Keratinocyte (primary cell): ENCODE data around the gene KLHDC3. TPM values are rescaled to one million over a fixed set of nuclear protein-coding genes. Genes with fewer than 3 reads are reported as not detected.

ENCODE experiments used
- DNase-seq: peaks from one replicate; pipeline ENCODE4 v3.0.0-alpha.2; 2011; ENCODE audit warnings: low read depth, missing footprints, low spot score
- FAIRE-seq: peaks from 2 replicates; lab custom pipeline; 2011; peaks lifted over from hg19 to GRCh38; lab: Jason Lieb, UNC
- H2AFZ ChIP-seq: 2 replicates; pipeline ENCODE4 v1.6.0; 2012; ENCODE audit warnings: low read length, control low read depth, inconsistent platforms; ENCODE audit not compliant: control insufficient read depth
- H3K27ac ChIP-seq: 2 replicates; pipeline ENCODE4 v1.5.1; 2011; ENCODE audit warnings: low read length; ENCODE audit not compliant: control insufficient read depth, insufficient read depth
- H3K27me3 ChIP-seq: 3 replicates; pipeline ENCODE4 v1.6.0; 2011; ENCODE audit warnings: low read length; ENCODE audit not compliant: control insufficient read depth, insufficient read depth; ENCODE audit errors: extremely low read depth
- H3K36me3 ChIP-seq, 2 experiments: 2 replicates in 1 of 2; 3 replicates in 1 of 2; pipeline ENCODE4 v1.5.1; 2011; ENCODE audit warnings: low read length in 2 of 2, mild to moderate bottlenecking in 1 of 2; ENCODE audit not compliant: control insufficient read depth in 2 of 2, insufficient read depth in 2 of 2; ENCODE audit errors: extremely low read depth in 1 of 2
- H3K4me1 ChIP-seq: 3 replicates; pipeline ENCODE4 v1.5.1; 2011; ENCODE audit warnings: low read length; ENCODE audit not compliant: control insufficient read depth, insufficient read depth; ENCODE audit errors: extremely low read depth
- H3K4me2 ChIP-seq: 3 replicates; pipeline ENCODE4 v1.6.0; 2011; ENCODE audit warnings: low read depth, low read length; ENCODE audit not compliant: control insufficient read depth, insufficient read depth; ENCODE audit errors: extremely low read depth
- H3K4me3 ChIP-seq, 3 experiments: fragments of 200-600 bp in 1 of 3; sonication (generic) in 1 of 3; 2 replicates in 2 of 3; 3 replicates in 1 of 3; pipeline ENCODE4 v1.5.1; 2011 to 2016; ENCODE audit warnings: low read length in 3 of 3, mild to moderate bottlenecking in 3 of 3, control low read depth in 2 of 3, inconsistent platforms in 1 of 3, low read depth in 1 of 3, mixed read lengths in 1 of 3, mixed run types in 1 of 3, moderate library complexity in 1 of 3; ENCODE audit not compliant: control insufficient read depth in 2 of 3, insufficient read depth in 2 of 3; ENCODE audit errors: extremely low read depth in 1 of 3
- H3K79me2 ChIP-seq: 2 replicates; pipeline ENCODE4 v1.6.0; 2012; ENCODE audit warnings: low read length; ENCODE audit not compliant: control insufficient read depth, insufficient read depth
- H3K9ac ChIP-seq: 3 replicates; pipeline ENCODE4 v1.6.0; 2011; ENCODE audit warnings: low read length; ENCODE audit not compliant: control insufficient read depth, insufficient read depth; ENCODE audit errors: extremely low read depth
- H3K9me1 ChIP-seq: 3 replicates; pipeline ENCODE4 v1.6.0; 2011; ENCODE audit warnings: low read length; ENCODE audit not compliant: control insufficient read depth, insufficient read depth; ENCODE audit errors: extremely low read depth
- H3K9me3 ChIP-seq: 2 replicates; pipeline ENCODE4 v1.5.1; 2012; ENCODE audit warnings: low read depth, low read length; ENCODE audit not compliant: control insufficient read depth
- H4K20me1 ChIP-seq: 3 replicates; pipeline ENCODE4 v1.6.0; 2011; ENCODE audit warnings: low read length; ENCODE audit not compliant: control insufficient read depth, insufficient read depth; ENCODE audit errors: extremely low read depth
- EZH2 ChIP-seq: IDR thresholded peaks from one replicate; pipeline ENCODE4 v1.6.1; 2012; ENCODE audit warnings: inconsistent platforms, mild to moderate bottlenecking, low read length, moderate library complexity
- dilution Hi-C: fragments of 300-500 bp; cut with MboI; formaldehyde crosslinking; loops from one replicate; pipeline ENCODE4 v1.7.0; 2020; ENCODE audit warnings: low sequenced_read_pairs; ENCODE audit not compliant: extremely low pct_ligation_motif_present
- polyA plus RNA-seq, 5 experiments: library from polyadenylated mRNA; depleted of rRNA in 3 of 5; stranded (reverse) in 3 of 5; stranded (forward) in 1 of 5; unstranded in 1 of 5; fragments of >200 nt; gene quantifications; 1 replicate in 1 of 5; 2 replicates in 3 of 5; 3 replicates in 1 of 5; pipeline versions ENCODE4 v1.2.1 to v1.2.3, GENCODE V29; 2011 to 2012; ENCODE audit warnings: missing spikeins in 2 of 5, low read depth in 1 of 5, low replicate concordance in 1 of 5
- TF ChIP-seq, protein P1 (sequence below), 3 experiments: IDR thresholded peaks in 1 of 3; conservative IDR thresholded peaks in 1 of 3; optimal IDR thresholded peaks in 1 of 3; 2 replicates in 2 of 3; 3 replicates in 1 of 3; pipeline versions ENCODE3 to v1.5.1; 2011; ENCODE audit warnings: low read length in 3 of 3, mild to moderate bottlenecking in 3 of 3, moderate library complexity in 2 of 3, control low read depth in 1 of 3, inconsistent platforms in 1 of 3; ENCODE audit not compliant: insufficient read depth in 2 of 3; ENCODE audit errors: extremely low read depth in 1 of 3

Gene KLHDC3
- polyA plus RNA-seq, 1 donor (not counting 4 experiments of a cell fraction or from before 2014, with no cell fraction given), result 24.8 TPM

DNA sequence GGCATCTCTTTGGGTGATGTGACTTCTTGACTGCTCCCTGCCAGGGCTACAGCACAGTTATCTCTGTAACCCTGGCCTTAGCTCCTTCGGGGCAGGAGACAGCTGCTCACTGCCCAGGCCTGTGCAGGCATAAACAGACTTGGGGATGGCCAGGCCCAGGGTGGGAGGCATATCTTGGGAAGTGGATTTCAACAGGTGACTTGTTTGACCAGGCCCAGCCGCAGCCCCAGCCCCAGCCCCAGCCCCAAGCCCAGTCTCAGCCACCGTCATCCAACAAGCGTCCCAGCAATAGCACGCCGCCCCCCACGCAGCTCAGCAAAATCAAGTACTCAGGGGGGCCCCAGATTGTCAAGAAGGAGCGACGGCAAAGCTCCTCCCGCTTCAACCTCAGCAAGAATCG, 7.8 kb upstream of the KLHDC3 start:
- FAIRE-seq (no peak), DNase-seq (no peak)
- Histone ChIP-seq H2AFZ (no peak overlapping the region), H3K9ac (no peak overlapping the region), H3K4me2 (no peak overlapping the region), H3K4me1 (no peaks in the 10 kb centered on the region), H3K27ac (no peak overlapping the region), H3K79me2 (no peaks in the 10 kb centered on the region), H3K27me3 (no peaks in the 10 kb centered on the region), H3K4me3 (no peak overlapping the region), H3K9me1 (no peaks in the 10 kb centered on the region), H3K36me3 (peaks cover 28 to 30% of the 10 kb centered on the region in 2 experiments), H4K20me1 (no peaks in the 10 kb centered on the region), H3K9me3 (no peaks in the 10 kb centered on the region)
- TF ChIP-seq EZH2, result no peak
- TF ChIP-seq, protein P1, sequence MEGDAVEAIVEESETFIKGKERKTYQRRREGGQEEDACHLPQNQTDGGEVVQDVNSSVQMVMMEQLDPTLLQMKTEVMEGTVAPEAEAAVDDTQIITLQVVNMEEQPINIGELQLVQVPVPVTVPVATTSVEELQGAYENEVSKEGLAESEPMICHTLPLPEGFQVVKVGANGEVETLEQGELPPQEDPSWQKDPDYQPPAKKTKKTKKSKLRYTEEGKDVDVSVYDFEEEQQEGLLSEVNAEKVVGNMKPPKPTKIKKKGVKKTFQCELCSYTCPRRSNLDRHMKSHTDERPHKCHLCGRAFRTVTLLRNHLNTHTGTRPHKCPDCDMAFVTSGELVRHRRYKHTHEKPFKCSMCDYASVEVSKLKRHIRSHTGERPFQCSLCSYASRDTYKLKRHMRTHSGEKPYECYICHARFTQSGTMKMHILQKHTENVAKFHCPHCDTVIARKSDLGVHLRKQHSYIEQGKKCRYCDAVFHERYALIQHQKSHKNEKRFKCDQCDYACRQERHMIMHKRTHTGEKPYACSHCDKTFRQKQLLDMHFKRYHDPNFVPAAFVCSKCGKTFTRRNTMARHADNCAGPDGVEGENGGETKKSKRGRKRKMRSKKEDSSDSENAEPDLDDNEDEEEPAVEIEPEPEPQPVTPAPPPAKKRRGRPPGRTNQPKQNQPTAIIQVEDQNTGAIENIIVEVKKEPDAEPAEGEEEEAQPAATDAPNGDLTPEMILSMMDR (optimal IDR thresholded peaks at IDR 0.05 in 1 of 3, IDR thresholded peaks at IDR 0.05 in 1 of 3, conservative IDR thresholded peaks at IDR 0.05 in 1 of 3; ENCODE audit: extremely low read depth in 1 of 3, insufficient read depth in 2 of 3, low read length in 3 of 3), result no peak
- dilution Hi-C loops, result no loop called here

DNA sequence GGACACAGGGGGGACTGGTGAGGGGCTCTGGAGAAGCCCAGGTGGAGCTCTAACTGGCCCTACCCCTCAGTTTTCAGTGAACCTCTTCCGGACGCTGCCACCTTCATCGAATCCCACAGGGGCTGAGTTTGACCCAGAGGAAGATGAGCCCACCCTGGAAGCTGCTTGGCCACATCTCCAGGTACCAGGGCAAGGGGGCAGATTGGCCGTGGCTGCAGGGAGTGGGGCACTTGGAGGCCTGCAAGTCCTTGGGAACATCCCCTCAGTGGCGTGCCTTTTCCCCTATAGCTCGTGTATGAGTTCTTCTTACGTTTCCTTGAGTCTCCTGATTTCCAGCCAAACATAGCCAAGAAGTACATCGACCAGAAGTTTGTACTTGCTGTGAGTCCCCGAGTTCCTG, 6.9 kb upstream of the KLHDC3 start:
- Histone ChIP-seq H3K9me1 (no peaks in the 10 kb centered on the region), H3K4me1 (no peaks in the 10 kb centered on the region), H3K9me3 (no peaks in the 10 kb centered on the region), H3K27ac (no peak overlapping the region), H4K20me1 (no peaks in the 10 kb centered on the region), H3K36me3 (peaks cover 30 to 38% of the 10 kb centered on the region in 2 experiments), H3K27me3 (no peaks in the 10 kb centered on the region), H3K9ac (no peak overlapping the region), H2AFZ (no peak overlapping the region), H3K4me2 (no peak overlapping the region), H3K4me3 (no peak overlapping the region), H3K79me2 (peaks cover 1% of the 10 kb centered on the region)
- dilution Hi-C loops, result no loop called here
- DNase-seq (no peak), FAIRE-seq (no peak)
- no peak for TF ChIP-seq EZH2
- TF ChIP-seq, protein P1 (optimal IDR thresholded peaks at IDR 0.05 in 1 of 3, IDR thresholded peaks at IDR 0.05 in 1 of 3, conservative IDR thresholded peaks at IDR 0.05 in 1 of 3; ENCODE audit: extremely low read depth in 1 of 3, insufficient read depth in 2 of 3, low read length in 3 of 3), result no peak
